T1000 (cell line): ENCODE data around the gene SSBP2.
A peak's percentile ranks its signal among the peaks of the same experiment; 100 is the strongest.
"Not testable (repeated sequence)": the region's sequence is repeated elsewhere in the genome, so short reads cannot be mapped to it uniquely, and the experiment has no call there.

Experiments
- DNase-seq: peaks from one replicate; lab custom pipeline; 2025; ENCODE audit warnings: mixed read lengths; lab: John Stamatoyannopoulos, UW

SSBP2 gene

GRCh38 chr5:81657386-81657785 is 93.5 kb downstream of the SSBP2 start:
- DNase-seq, result no peak

DNA sequence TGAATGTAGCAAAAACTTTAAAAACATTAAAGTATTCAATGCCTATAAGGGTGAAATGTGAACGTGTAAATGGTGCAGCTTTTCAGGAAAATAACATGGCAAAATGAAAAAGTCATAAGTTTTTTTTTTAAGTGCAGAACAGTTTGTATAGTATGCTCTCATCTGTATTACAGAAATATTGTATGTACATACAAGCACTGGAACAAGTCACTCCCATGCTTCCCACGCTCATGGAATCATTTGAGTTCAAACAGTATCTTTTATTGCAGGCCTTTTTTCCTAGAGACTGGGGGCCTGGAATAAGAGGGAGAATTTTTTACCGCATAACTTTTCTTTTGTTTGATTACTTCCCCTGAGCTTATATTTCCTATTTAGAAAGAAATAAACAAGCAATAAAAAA is 94.1 kb downstream of the SSBP2 start:
- DNase-seq, result no peak

GRCh38 chr5:81650987-81651386 is 99.9 kb downstream of the SSBP2 start:
- no peak for DNase-seq

DNA sequence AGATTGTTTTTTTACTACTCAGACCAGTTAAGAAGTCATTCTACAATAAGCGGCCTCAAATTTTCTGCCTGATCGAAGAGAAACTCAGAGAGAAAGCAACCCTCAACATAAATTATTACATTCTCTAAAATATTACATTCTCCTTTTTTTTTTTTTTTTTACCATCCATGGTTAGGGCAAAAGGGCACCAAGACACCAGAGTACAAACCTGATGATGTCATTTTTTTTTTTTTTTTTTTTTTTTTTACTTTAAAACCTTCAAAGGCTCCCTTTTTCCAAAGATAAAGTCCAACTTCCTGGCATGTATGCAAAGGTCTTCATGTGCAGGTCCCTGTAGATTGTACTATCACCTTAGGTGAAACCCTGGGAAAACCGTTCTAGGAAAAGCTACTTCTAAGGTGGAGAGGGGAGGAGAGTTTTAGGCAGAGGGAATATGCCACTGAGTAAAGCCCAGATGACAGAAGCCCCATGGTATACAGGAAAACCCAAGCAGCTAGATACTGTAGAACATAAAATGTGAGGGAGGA is 104.4 kb downstream of the SSBP2 start:
- no peak for DNase-seq

GRCh38 chr5:81642210-81642609 is 108.7 kb downstream of the SSBP2 start:
- no peak for DNase-seq

DNA sequence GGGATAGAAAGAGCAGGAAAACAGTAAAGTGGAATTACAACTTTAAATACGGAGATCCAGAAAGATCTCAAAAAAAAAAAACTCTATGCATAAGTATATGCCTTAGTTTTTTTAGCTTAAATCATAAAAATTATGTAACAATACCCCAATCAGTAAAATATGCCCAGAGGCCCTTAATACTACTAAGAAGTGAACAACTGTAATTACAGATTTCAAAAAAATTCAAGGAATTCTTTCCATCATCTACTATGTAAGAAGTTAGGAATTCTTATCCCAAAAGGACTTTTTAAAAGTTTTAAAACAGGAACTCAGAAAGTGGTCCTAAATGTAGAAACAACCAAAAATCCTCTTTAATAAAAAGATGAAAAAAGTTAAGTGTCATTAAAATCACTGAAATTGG is 111.3 kb downstream of the SSBP2 start:
- DNase-seq, result no peak

DNA sequence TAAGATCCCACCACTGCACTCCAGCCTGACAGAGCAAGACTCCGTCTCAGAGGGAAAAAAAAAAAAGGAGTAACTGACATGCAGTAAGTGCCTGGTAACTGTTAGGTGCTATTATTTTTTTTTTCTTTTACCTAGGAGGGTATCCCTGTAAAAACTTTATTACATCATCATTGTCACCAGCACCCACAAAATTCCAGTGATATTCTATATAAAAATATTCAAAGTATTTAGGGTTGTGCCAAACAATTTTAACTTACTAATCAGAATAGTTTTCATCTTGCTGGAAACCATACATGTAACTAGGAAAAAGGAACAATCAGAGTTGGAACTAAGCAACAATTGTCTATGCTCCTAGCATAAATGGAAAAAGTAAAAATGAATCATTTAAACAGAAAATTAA is 112.4 kb downstream of the SSBP2 start:
- DNase-seq, result no peak

DNA sequence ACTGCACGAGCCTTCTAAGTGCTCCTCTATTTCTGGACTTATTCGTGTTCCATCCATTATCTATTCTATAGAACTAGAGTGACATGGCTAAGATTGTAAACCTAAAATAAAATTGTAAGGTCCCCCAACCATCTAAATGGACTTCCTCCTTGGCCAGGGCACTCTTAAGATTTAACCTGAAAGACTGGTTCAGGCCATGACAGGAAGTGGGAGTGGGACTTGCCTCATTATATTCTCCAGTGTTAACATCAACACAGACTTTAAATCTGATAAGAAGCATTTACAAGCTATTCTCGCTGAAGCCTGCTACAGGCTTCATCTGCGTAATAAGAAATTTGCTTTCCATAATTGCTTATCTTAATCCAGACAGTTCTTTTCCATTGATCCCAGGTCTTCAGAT is 117.0 kb downstream of the SSBP2 start:
- no peak for DNase-seq

DNA sequence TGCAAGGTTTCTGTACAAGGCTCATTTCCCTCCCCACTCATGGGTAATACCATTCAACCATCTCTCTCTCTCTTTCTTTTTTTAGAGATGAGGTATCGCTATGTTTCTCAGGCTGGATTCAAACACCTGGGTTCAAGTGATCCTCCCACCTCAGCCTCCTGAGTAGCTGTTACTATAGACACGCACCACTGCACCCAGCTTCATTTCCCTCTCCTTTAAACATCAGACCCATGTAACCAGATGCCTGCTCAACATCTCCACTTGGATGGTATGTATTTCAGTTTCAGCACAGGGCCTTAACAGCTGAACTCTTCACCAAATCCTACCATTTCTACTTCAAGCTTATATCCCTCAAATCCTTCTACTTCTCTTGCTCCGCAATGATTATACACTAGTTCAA is 117.4 kb downstream of the SSBP2 start:
- DNase-seq, result no peak

GRCh38 chr5:81632679-81633078 is 118.2 kb downstream of the SSBP2 start:
- DNase-seq, result no peak

GRCh38 chr5:81631621-81632020 is 119.3 kb downstream of the SSBP2 start:
- DNase-seq, result no peak

DNA sequence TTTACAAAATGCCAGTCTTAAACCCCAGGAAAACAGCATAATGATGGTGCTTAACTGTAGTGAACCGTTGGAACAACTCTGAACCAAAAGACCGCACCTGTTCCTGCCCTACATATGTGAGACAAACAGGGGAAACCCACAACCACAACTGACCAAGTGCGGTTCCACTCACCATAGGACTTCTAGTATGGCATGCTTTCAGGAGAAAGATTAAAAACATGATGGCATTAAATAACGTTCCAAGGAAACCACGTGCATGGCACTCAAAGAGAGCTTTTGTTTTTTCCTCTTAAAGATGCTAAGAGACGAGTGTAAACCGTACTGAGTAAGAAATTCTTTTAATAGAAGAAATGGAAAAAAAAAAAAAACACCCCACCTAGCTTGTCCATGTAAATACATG is 119.8 kb downstream of the SSBP2 start:
- no peak for DNase-seq

DNA sequence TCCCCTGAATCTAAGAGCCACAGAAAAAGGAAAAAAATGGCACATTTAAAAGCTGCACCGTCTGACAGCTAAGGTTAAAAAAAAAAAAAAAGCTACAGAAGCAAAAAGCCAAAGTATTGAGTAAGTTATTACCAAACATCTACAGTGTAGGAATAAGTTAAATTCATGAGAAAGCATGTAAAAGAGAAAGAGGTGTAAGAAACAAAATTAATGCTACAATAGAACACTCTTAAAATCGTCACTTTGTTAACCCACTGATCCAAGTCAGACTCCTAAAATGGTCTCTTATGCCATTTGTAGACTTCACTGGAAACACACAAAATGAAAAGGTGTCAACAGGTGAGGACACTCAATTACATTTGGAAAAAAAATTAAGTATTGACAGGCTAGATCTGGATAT is 120.2 kb downstream of the SSBP2 start:
- DNase-seq, result no peak

DNA sequence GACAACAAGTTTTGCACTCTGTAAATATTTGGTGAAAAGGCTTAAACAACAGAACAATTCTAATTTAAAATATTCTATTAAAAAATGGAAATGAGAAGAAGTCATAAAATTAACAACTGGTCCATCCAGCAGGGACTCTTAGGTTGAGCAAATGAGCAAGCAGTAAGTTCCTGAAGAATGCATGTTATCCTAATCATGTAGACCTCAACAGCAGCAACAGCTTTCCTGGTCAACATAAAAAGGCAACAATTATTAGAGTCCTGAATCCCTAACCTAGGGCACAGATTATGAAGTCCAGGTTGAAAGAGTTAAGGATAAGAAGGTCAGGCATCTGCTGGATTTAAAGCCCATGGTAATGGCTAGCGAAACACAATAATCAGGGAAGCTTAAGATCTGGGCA is 120.9 kb downstream of the SSBP2 start:
- DNase-seq, result no peak

DNA sequence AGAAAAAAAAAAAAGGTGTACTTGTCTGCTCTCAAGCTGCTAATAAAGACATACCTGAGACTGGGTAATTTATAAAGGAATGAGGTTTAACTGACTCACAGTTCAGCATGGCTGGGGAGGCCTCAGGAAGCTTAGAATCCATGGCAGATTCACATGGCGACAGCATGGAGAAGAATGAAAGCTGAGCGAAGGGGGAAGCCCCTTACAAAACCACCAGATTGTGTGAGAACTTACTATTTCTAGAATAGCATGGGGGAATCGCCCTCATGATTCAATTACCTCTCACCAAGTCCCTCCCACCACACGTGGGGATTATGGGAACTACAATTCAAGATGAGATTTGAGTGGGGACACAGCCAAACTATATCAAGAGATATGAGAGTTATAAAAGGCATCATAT is 122.8 kb downstream of the SSBP2 start:
- DNase-seq, result not testable (repeated sequence)

DNA sequence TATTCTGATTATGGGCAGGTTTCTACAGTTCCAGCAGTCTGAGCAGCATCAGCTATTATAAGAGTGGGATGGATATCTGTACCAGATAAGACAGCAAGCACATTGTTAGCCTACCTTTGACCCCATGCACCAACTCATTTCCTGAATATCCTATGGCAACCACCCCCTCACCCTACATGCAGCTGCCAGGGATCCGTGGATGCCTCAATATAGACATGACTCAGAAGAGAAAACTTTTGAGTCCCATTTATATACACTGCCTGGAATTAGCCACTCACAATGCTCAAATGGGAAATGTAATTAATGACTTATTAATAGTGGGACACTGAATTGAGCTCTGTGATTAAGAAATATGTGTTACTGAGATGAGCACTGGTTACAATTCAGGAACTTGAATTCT is 124.4 kb downstream of the SSBP2 start:
- DNase-seq, result peak; percentile 26

DNA sequence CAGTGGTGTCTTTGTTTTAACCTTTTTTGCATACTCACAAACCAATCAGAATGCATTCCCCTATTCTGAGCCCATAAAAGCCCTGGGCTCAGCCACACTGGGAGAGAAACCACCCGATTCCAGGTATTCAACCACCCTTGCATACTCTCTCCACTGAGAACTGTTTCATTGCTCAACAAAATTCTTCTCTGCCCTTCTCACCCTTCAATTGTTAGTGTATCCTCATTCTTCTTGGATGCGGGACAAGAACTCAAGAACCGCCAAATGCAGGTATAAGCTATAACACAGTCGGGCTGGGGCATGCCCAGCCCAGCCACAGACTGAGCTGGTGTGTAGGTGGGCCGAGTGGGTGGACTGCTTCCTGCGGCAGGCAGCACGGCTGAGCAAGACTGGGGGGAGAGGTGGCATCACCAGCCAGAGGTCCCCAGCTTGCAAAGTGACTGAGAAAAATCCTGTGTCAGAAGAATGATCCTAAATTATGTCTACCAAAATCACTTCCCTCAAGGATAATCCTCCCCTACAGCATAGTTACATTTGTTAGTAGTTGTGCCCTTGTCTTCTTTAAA is 141.0 kb downstream of the SSBP2 start:
- DNase-seq, result no peak

- no peak for DNase-seq
These were observed 141.9 kb downstream of the SSBP2 start for GRCh38 chr5:81608976-81609375.

- no peak for DNase-seq
These were observed 143.2 kb downstream of the SSBP2 start for GRCh38 chr5:81607693-81608092.

- DNase-seq, result no peak
These were observed 144.7 kb downstream of the SSBP2 start for GRCh38 chr5:81606150-81606549.

DNA sequence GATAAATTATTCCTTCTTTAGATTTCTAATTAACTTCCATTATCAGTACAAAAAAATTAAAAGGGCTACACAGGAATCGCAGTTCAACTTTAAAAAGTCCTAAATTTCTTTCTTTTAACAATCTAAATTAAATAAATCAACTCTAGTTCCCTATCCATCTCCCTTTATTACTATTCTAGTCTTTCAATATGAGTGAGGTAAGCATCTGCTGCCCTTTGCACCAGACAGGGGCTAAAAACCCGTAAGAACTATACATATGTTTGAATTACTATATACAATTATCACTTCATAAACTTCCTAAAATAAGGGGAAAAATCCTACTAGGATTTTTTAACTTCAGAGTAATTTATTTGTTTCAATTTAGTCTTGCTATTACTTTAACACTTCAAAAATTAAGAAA is 145.6 kb downstream of the SSBP2 start:
- no peak for DNase-seq

GRCh38 chr5:81604193-81604592 is 146.7 kb downstream of the SSBP2 start:
- no peak for DNase-seq

GRCh38 chr5:81601919-81602318 is 149.0 kb downstream of the SSBP2 start:
- no peak for DNase-seq

GRCh38 chr5:81592085-81592484 is 158.8 kb downstream of the SSBP2 start:
- DNase-seq, result not testable (repeated sequence)
